Left ventricle myocardium inferior (tissue), 1 donor: ENCODE results near the gene ACSF3. TPM values are rescaled to one million over a fixed set of nuclear protein-coding genes. Genes with fewer than 3 reads are reported as not detected.
"Not testable (repeated sequence)": the region's sequence is repeated elsewhere in the genome, so short reads cannot be mapped to it uniquely, and the experiment has no call there.

Experiments
- DNase-seq: peaks from one replicate; pipeline ENCODE4 v3.0.0-alpha.2; 2020
- H3K27ac ChIP-seq: fragments of 200-600 bp; replicated peaks from 2 replicates; pipeline ENCODE4 v1.8.0; 2021
- H3K27me3 ChIP-seq: fragments of 200-600 bp; 2 replicates; pipeline ENCODE4 v1.8.0; 2021; ENCODE audit warnings: low read depth
- H3K36me3 ChIP-seq: fragments of 200-600 bp; 2 replicates; pipeline ENCODE4 v1.8.0; 2021
- H3K4me1 ChIP-seq: fragments of 200-600 bp; 2 replicates; pipeline ENCODE4 v1.8.0; 2021
- H3K4me3 ChIP-seq: fragments of 200-600 bp; 2 replicates; pipeline ENCODE4 v1.8.0; 2021; ENCODE audit warnings: mild to moderate bottlenecking, moderate library complexity
- H3K9me3 ChIP-seq: fragments of 200-600 bp; replicated peaks from 2 replicates; pipeline ENCODE4 v1.8.0; 2021
- CTCF ChIP-seq: fragments of 200-600 bp; IDR thresholded peaks from 2 replicates; pipeline ENCODE4 v1.8.0; 2021; ENCODE audit warnings: antibody characterized with exemption, mild to moderate bottlenecking, borderline replicate concordance
- intact Hi-C: fragments of 100-400 bp; cut with micrococcal nuclease; formaldehyde crosslinking; loops from one replicate; pipeline ENCODE4 v1.11.0; 2022
- total RNA-seq: library from RNA; stranded (reverse); fragmentation: NEBNext Ultra II Directional; extraction: Animal tissue kit (Norgen Biotek cat#: 25700); gene quantifications from one replicate; pipeline ENCODE4 v1.2.1, GENCODE V29; 2021
- donor health status: DM: no; HTN: yes; CAD: no; lungs with severe emphysema.

Gene ACSF3
- total RNA-seq, 1 donor from 2014 or later = 16.7 TPM

GRCh38 chr16:89187032-89187769 lies 93.5 kb downstream of the ACSF3 start:
- no peak overlapping the region for H3K4me3 ChIP-seq
- no peak for TF ChIP-seq CTCF
- no peak for DNase-seq
- no peaks in the 10 kb centered on the region for H3K36me3 ChIP-seq
- peaks cover 29% of the 10 kb centered on the region for H3K27me3 ChIP-seq
- no peaks in the 10 kb centered on the region for H3K9me3 ChIP-seq
- peaks cover 10% of the 10 kb centered on the region for H3K4me1 ChIP-seq
- intact Hi-C loops = no loop called here
- H3K27ac ChIP-seq = no peak overlapping the region

DNA sequence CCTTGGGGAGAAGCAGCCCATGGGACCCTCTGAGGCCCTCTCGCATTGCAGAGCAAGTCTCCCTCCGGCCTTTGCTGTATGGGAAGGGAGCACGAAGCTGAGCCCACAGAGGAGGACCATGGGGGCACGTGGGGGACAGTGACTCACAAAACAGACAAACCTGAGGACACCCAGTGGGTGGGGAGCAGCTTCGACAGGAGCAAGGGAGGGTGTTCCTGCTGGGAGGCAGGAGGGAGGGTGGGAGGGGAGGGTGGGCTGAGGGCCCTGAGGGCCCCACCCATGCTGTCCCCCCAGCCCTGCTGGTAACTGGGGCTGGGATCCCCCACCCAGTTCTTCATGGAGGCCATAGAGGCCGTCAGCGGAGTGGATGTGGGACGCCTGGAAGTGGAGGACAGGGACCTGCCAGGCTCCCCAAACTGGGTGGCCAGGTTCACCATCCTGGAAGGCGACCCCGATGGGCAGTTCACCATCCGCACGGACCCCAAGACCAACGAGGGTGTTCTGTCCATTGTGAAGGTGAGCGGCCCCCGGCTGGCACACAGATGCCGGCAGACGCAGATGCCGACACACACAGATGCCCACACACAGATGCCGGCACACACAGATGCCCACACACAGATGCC lies 94.2 kb downstream of the ACSF3 start:
- intact Hi-C loops = no loop called here
- H3K36me3 ChIP-seq = no peaks in the 10 kb centered on the region
- TF ChIP-seq CTCF = no peak
- no peaks in the 10 kb centered on the region for H3K9me3 ChIP-seq
- H3K4me1 ChIP-seq = peaks cover 11% of the 10 kb centered on the region
- no peak for DNase-seq
- H3K27ac ChIP-seq = no peak overlapping the region
- H3K27me3 ChIP-seq = peaks cover 23% of the 10 kb centered on the region
- no peak overlapping the region for H3K4me3 ChIP-seq

- H3K4me3 ChIP-seq, H3K27ac ChIP-seq, intact Hi-C loops, H3K9me3 ChIP-seq, DNase-seq, H3K36me3 ChIP-seq: not testable (repeated sequence)
- peaks cover 16% of the 10 kb centered on the region for H3K27me3 ChIP-seq
- H3K4me1 ChIP-seq = peaks cover 11% of the 10 kb centered on the region
Observed at GRCh38 chr16:89188471-89189357, 95.1 kb downstream of the ACSF3 start.

GRCh38 chr16:89189358-89190025 lies 95.8 kb downstream of the ACSF3 start:
- TF ChIP-seq CTCF = no peak
- intact Hi-C loops = no loop called here

DNA sequence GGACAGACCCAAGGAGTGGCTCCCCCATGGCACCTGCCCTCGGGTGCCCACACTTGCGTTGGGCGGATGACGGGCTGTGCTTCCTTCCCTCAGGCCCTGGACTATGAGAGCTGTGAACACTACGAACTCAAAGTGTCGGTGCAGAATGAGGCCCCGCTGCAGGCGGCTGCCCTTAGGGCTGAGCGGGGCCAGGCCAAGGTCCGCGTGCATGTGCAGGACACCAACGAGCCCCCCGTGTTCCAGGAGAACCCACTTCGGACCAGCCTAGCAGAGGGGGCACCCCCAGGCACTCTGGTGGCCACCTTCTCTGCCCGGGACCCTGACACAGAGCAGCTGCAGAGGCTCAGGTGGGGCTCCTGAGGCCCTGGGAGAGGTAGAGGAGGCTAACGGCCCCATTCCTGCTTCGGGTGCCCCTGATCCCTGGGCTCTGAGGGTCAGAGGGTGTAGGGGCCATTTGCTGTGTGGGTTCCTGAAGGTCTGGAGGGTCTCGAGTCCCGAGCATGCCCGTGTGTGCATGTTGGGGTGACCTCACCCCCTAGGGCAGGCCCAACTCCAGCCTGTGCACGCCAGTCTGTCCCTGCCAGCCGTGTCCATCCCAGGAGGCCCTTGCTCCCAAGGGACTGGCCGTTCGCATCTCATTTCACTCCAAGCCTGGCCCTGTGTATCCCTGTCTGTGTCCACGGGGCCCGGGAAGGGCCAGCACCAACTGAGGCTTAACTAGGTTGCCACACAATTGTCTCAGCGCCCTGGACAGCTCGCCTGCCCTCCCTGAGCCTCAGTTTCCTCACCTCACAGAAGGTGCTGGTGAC lies 96.7 kb downstream of the ACSF3 start:
- DNase-seq = no peak
- no peaks in the 10 kb centered on the region for H3K36me3 ChIP-seq
- no peak overlapping the region for H3K4me3 ChIP-seq
- no peak for TF ChIP-seq CTCF
- H3K27me3 ChIP-seq = peaks cover 16% of the 10 kb centered on the region
- H3K9me3 ChIP-seq = no peaks in the 10 kb centered on the region
- intact Hi-C loops = no loop called here
- H3K27ac ChIP-seq = no peak overlapping the region
- H3K4me1 ChIP-seq = peaks cover 11% of the 10 kb centered on the region

More at GRCh38 chr16:89189358-89190025, 95.8 kb downstream of the ACSF3 start:
- H3K9me3 ChIP-seq = no peaks in the 10 kb centered on the region
- H3K4me1 ChIP-seq = peaks cover 11% of the 10 kb centered on the region
- H3K27ac ChIP-seq = no peak overlapping the region
- H3K36me3 ChIP-seq = no peaks in the 10 kb centered on the region
- H3K27me3 ChIP-seq = peaks cover 16% of the 10 kb centered on the region
- no peak overlapping the region for H3K4me3 ChIP-seq
- DNase-seq = no peak
